Activated T-helper 1 cell treated with anti-CD3 and anti-CD28 coated beads, Interleukin-2, amount 50 U/mL, for 16 hours (primary cell): ENCODE data around the gene ZNF652.
"Not testable (repeated sequence)": the region's sequence is repeated elsewhere in the genome, so short reads cannot be mapped to it uniquely, and the experiment has no call there.

Experiments
- DNase-seq, 2 donors: peaks; one replicate each; pipeline ENCODE4 v3.0.0-alpha.2; 2020; ENCODE audit warnings: low read depth in 1 of 2, low spot score in 1 of 2

The ZNF652 gene

GRCh38 chr17:49316889-49317675 is 45.0 kb downstream of the ZNF652 start:
- no peak for DNase-seq

- no peak for DNase-seq
Measured at GRCh38 chr17:49316258-49316570, 45.8 kb downstream of the ZNF652 start.

- DNase-seq = peak; percentile 48 to 59
Measured at GRCh38 chr17:49315551-49316257, 46.3 kb downstream of the ZNF652 start.

GRCh38 chr17:49312722-49313121 is 49.3 kb downstream of the ZNF652 start:
- no peak for DNase-seq

GRCh38 chr17:49299996-49300395 is 62.1 kb downstream of the ZNF652 start:
- no peak for DNase-seq

- DNase-seq = no peak
Measured at GRCh38 chr17:49298371-49298976, 63.6 kb downstream of the ZNF652 start.

GRCh38 chr17:49297141-49297540 is 64.9 kb downstream of the ZNF652 start:
- no peak for DNase-seq

- DNase-seq = no peak
Measured at GRCh38 chr17:49294122-49294521, 67.9 kb downstream of the ZNF652 start.

GRCh38 chr17:49292901-49293300 is 69.1 kb downstream of the ZNF652 start:
- DNase-seq = no peak

- DNase-seq = no peak
Measured at GRCh38 chr17:49291929-49292328, 70.1 kb downstream of the ZNF652 start.

GRCh38 chr17:49290690-49291359 is 71.2 kb downstream of the ZNF652 start:
- no peak for DNase-seq

GRCh38 chr17:49288388-49288787 is 73.7 kb downstream of the ZNF652 start:
- DNase-seq = no peak

GRCh38 chr17:49287481-49287880 is 74.6 kb downstream of the ZNF652 start:
- DNase-seq = no peak

GRCh38 chr17:49286261-49286973 is 75.6 kb downstream of the ZNF652 start:
- not testable (repeated sequence) for DNase-seq

GRCh38 chr17:49285716-49286115 is 76.3 kb downstream of the ZNF652 start:
- no peak for DNase-seq

GRCh38 chr17:49280918-49281317 is 81.1 kb downstream of the ZNF652 start:
- DNase-seq = no peak

- DNase-seq = no peak
Measured at GRCh38 chr17:49280061-49280460, 82.0 kb downstream of the ZNF652 start.

- DNase-seq = not testable (repeated sequence)
Measured at GRCh38 chr17:49279263-49280015, 82.6 kb downstream of the ZNF652 start.

GRCh38 chr17:49278076-49278475 is 84.0 kb downstream of the ZNF652 start:
- DNase-seq = no peak

- no peak for DNase-seq
Measured at GRCh38 chr17:49277638-49278037, 84.4 kb downstream of the ZNF652 start.
